ENCODE data around the gene ADAMTSL4. TPM values are rescaled to one million over a fixed set of nuclear protein-coding genes. Genes with fewer than 3 reads are reported as not detected.
"Not testable (repeated sequence)": the region's sequence is repeated elsewhere in the genome, so short reads cannot be mapped to it uniquely, and the experiment has no call there.

The ADAMTSL4 gene
- total and polyA plus RNA-seq, 5 donors = 22.6 to 57.0 (median 34.9) TPM

- no peaks in the 10 kb centered on the region for H3K4me1 ChIP-seq (ENCODE audit: control insufficient read depth, insufficient read depth, low read length)
- ATAC-seq (no peak), DNase-seq (no peak)
- no peak overlapping the region for H3K4me3 ChIP-seq (ENCODE audit: low read length)
- intact Hi-C loops (cut with DNase I) = no loop called here
- no peak overlapping the region for H3K27ac ChIP-seq (ENCODE audit: low read length)
- H3K9me3 ChIP-seq (ENCODE audit: control insufficient read depth, low read length) = no peaks in the 10 kb centered on the region
- no peaks in the 10 kb centered on the region for H3K27me3 ChIP-seq (ENCODE audit: control insufficient read depth, insufficient read depth)
These were observed 52.3 kb downstream of the ADAMTSL4 start for GRCh38 chr1:150601540-150601939.

GRCh38 chr1:150602372-150602771 lies 53.2 kb downstream of the ADAMTSL4 start:
- 95% methylated on average over 12 of the region's 12 CpGs for WGBS
- H3K27me3 ChIP-seq (ENCODE audit: control insufficient read depth, insufficient read depth); intact Hi-C loops (cut with DNase I); H3K27ac ChIP-seq (ENCODE audit: low read length); DNase-seq; H3K4me1 ChIP-seq (ENCODE audit: control insufficient read depth, insufficient read depth, low read length); H3K9me3 ChIP-seq (ENCODE audit: control insufficient read depth, low read length); ATAC-seq; H3K4me3 ChIP-seq (ENCODE audit: low read length): not testable (repeated sequence)

- no peak for ATAC-seq
- Histone ChIP-seq H3K27me3 (ENCODE audit: control insufficient read depth, insufficient read depth) (no peaks in the 10 kb centered on the region), H3K9me3 (ENCODE audit: control insufficient read depth, low read length) (no peaks in the 10 kb centered on the region), H3K4me1 (ENCODE audit: control insufficient read depth, insufficient read depth, low read length) (no peaks in the 10 kb centered on the region), H3K27ac (ENCODE audit: low read length) (no peak overlapping the region), H3K4me3 (ENCODE audit: low read length) (no peak overlapping the region)
- 79% methylated on average over 3 of the region's 3 CpGs for WGBS
- DNase-seq = no peak
- intact Hi-C loops (cut with DNase I) = no loop called here
These were observed 54.5 kb downstream of the ADAMTSL4 start for GRCh38 chr1:150603711-150604110.

GRCh38 chr1:150604226-150604588 lies 55.0 kb downstream of the ADAMTSL4 start:
- Histone ChIP-seq H3K27ac (ENCODE audit: low read length) (peak overlapping the region; percentile 60), H3K27me3 (ENCODE audit: control insufficient read depth, insufficient read depth) (no peaks in the 10 kb centered on the region), H3K4me3 (ENCODE audit: low read length) (no peak overlapping the region), H3K9me3 (ENCODE audit: control insufficient read depth, low read length) (no peaks in the 10 kb centered on the region), H3K4me1 (ENCODE audit: control insufficient read depth, insufficient read depth, low read length) (no peaks in the 10 kb centered on the region)
- intact Hi-C loops (cut with DNase I) = no loop called here
- DNase-seq = no peak
- 94% methylated on average over 2 of the region's 2 CpGs for WGBS
- no peak for ATAC-seq

- intact Hi-C loops (cut with DNase I); H3K9me3 ChIP-seq (ENCODE audit: control insufficient read depth, low read length); H3K27ac ChIP-seq (ENCODE audit: low read length); ATAC-seq; H3K4me1 ChIP-seq (ENCODE audit: control insufficient read depth, insufficient read depth, low read length); DNase-seq; H3K4me3 ChIP-seq (ENCODE audit: low read length); H3K27me3 ChIP-seq (ENCODE audit: control insufficient read depth, insufficient read depth): not testable (repeated sequence)
- 93% methylated on average over 3 of the region's 3 CpGs for WGBS
These were observed 56.2 kb downstream of the ADAMTSL4 start for GRCh38 chr1:150605451-150605731.

- ATAC-seq = no peak
These were observed 57.4 kb downstream of the ADAMTSL4 start for GRCh38 chr1:150606463-150607142.

GRCh38 chr1:150609732-150610131 lies 60.5 kb downstream of the ADAMTSL4 start:
- peaks cover 10% of the 10 kb centered on the region for H3K4me1 ChIP-seq (ENCODE audit: control insufficient read depth, insufficient read depth, low read length)
- H3K27me3 ChIP-seq (ENCODE audit: control insufficient read depth, insufficient read depth) = no peaks in the 10 kb centered on the region
- H3K27ac ChIP-seq (ENCODE audit: low read length) = peak overlapping the region; percentile 64
- H3K4me3 ChIP-seq (ENCODE audit: low read length) = no peak overlapping the region
- no peaks in the 10 kb centered on the region for H3K9me3 ChIP-seq (ENCODE audit: control insufficient read depth, low read length)
- intact Hi-C loops (cut with DNase I) = loop anchor here in 1 of 4 donors (5.0 kb wide), 1 partner anchor 37 kb away; no protein-coding TSS in a partner anchor
- WGBS = 23% methylated on average over 2 of the region's 2 CpGs
- DNase-seq = no peak
- no peak for ATAC-seq

More at GRCh38 chr1:150606463-150607142, 57.4 kb downstream of the ADAMTSL4 start:
- DNase-seq = no peak
- Histone ChIP-seq H3K9me3 (ENCODE audit: control insufficient read depth, low read length) (no peaks in the 10 kb centered on the region), H3K4me3 (ENCODE audit: low read length) (no peak overlapping the region), H3K27ac (ENCODE audit: low read length) (no peak overlapping the region), H3K27me3 (ENCODE audit: control insufficient read depth, insufficient read depth) (no peaks in the 10 kb centered on the region), H3K4me1 (ENCODE audit: control insufficient read depth, insufficient read depth, low read length) (peaks cover 3% of the 10 kb centered on the region)
- intact Hi-C loops (cut with DNase I) = no loop called here
- 98% methylated on average over 7 of the region's 7 CpGs for WGBS

Small RNA genes within 50 kb of the gene (microRNA-seq; reads per million reads assigned to microRNA genes)
- gene MIR4257 = 0 reads per million in 2 donors

Other genes with a start within 250 kb of the ADAMTSL4 start
- 10 to 100 TPM; 21.8 to 27.0 (median 26.0) TPM for gene PRPF3, start 227.9 kb upstream of the ADAMTSL4 start, total RNA-seq
- 19.4 TPM for gene PRPF3, start 227.9 kb upstream of the ADAMTSL4 start, polyA plus RNA-seq
- 10 to 100 TPM; 24.5 to 32.4 (median 26.7) TPM for gene RPRD2, start 185.3 kb upstream of the ADAMTSL4 start, total RNA-seq
- 10.0 TPM for gene RPRD2, start 185.3 kb upstream of the ADAMTSL4 start, polyA plus RNA-seq
- gene TARS2, start 62.0 kb upstream of the ADAMTSL4 start, total RNA-seq = 10 to 100 TPM; 15.1 to 23.2 (median 22.1) TPM
- gene TARS2, start 62.0 kb upstream of the ADAMTSL4 start, polyA plus RNA-seq = 20.0 TPM
- 10 to 100 TPM; 25.5 to 46.8 (median 34.8) TPM for gene ECM1, start 41.3 kb upstream of the ADAMTSL4 start, total RNA-seq
- gene ECM1, start 41.3 kb upstream of the ADAMTSL4 start, polyA plus RNA-seq = 24.1 TPM
- under 1 TPM in 2 of 4 donors, not detected in 2; 0.60 to 0.70 TPM for gene FALEC, start 33.7 kb upstream of the ADAMTSL4 start, total RNA-seq
- gene FALEC, start 33.7 kb upstream of the ADAMTSL4 start, polyA plus RNA-seq = not detected
- gene MCL1, start 30.2 kb downstream of the ADAMTSL4 start, total RNA-seq = 100 to 1,000 TPM in 1 of 4 donors, 10 to 100 TPM in 3; 65.5 to 130 (median 80.2) TPM
- 78.7 TPM for gene MCL1, start 30.2 kb downstream of the ADAMTSL4 start, polyA plus RNA-seq
- 100 to 1,000 TPM; 111 to 122 (median 118) TPM for gene ENSA, start 80.2 kb downstream of the ADAMTSL4 start, total RNA-seq
- gene ENSA, start 80.2 kb downstream of the ADAMTSL4 start, polyA plus RNA-seq = 81.6 TPM
- gene GOLPH3L, start 147.7 kb downstream of the ADAMTSL4 start, total RNA-seq = 10 to 100 TPM; 14.8 to 21.7 (median 19.1) TPM
- 11.4 TPM for gene GOLPH3L, start 147.7 kb downstream of the ADAMTSL4 start, polyA plus RNA-seq
- under 1 TPM; 0.26 to 0.64 (median 0.54) TPM for gene HORMAD1, start 171.5 kb downstream of the ADAMTSL4 start, total RNA-seq
- gene HORMAD1, start 171.5 kb downstream of the ADAMTSL4 start, polyA plus RNA-seq = not detected
- gene CTSS, start 216.4 kb downstream of the ADAMTSL4 start, total RNA-seq = 10 to 100 TPM; 34.8 to 64.7 (median 52.5) TPM
- gene CTSS, start 216.4 kb downstream of the ADAMTSL4 start, polyA plus RNA-seq = 8.7 TPM